Pancreas (tissue), 10 donors: ENCODE data around the gene NRAP. TPM values are rescaled to one million over a fixed set of nuclear protein-coding genes. Genes with fewer than 3 reads are reported as not detected.

Source experiments
- ATAC-seq, 4 donors: fragments of 200-7000 bp; cut with Tn5 transposase; one replicate each; pipeline versions ENCODE4 v1.8.0 to v1.9.1; 2020; ENCODE audit warnings: mild to moderate bottlenecking in 4 of 4, moderate library complexity in 4 of 4
- DNase-seq, 6 donors: peaks; one replicate each; pipeline ENCODE4 v3.0.0-alpha.2; 2020
- FAIRE-seq: peaks from 2 replicates; lab custom pipeline; 2012; peaks lifted over from hg19 to GRCh38; lab: Jason Lieb, UNC
- H3K27ac ChIP-seq, 4 donors: fragments of 200-600 bp; sonication (generic); 1 replicate in 3 of 4; 2 replicates in 1 of 4; pipeline versions ENCODE4 v1.5.0 to v1.8.0; 2020
- H3K27me3 ChIP-seq, 4 donors: fragments of 200-600 bp; one replicate each; pipeline ENCODE4 v1.8.0; 2021
- H3K36me3 ChIP-seq, 3 donors: fragments of 200-600 bp; sonication (generic) in 1 of 3; one replicate each; pipeline versions ENCODE4 v1.5.0 to v1.8.0; 2020 to 2021
- H3K4me1 ChIP-seq, 3 donors: fragments of 200-600 bp; one replicate each; pipeline ENCODE4 v1.8.0; 2021
- H3K4me3 ChIP-seq, 4 donors: fragments of 200-600 bp; sonication (generic) in 2 of 4; one replicate each; pipeline versions ENCODE4 v1.5.0 to v1.8.0; 2020 to 2021
- H3K9me3 ChIP-seq, 4 donors: fragments of 200-600 bp; one replicate each; pipeline ENCODE4 v1.8.0; 2021
- WGBS, 2 donors: extraction: QIAGEN DNeasy Blood & Tissue Kit; methylation state at CpG; one replicate each; pipeline ENCODE4 v1.1.7; 2013; 5-methylcytosine and 5-hydroxymethylcytosine counted together
- intact Hi-C, 3 donors: fragments of 100-400 bp; cut with DNase I; formaldehyde crosslinking; loops; one replicate each; pipeline versions ENCODE4 v1.11.1 to v1.14.2; 2022
- polyA plus RNA-seq, 2 donors: library from polyadenylated mRNA; stranded (reverse); fragments of 200-250 nt; gene quantifications; one replicate each; pipeline ENCODE4 v1.2.3, GENCODE V29; 2013
- total RNA-seq, 6 donors: library from RNA; stranded (reverse); fragmentation: NEBNext Ultra II Directional in 4 of 6; extraction: Animal tissue kit (Norgen Biotek cat#: 25700) in 4 of 6; gene quantifications; one replicate each; pipeline versions ENCODE4 v1.2.1 to v1.2.4, GENCODE V29; 2021 to 2023
- TF ChIP-seq, protein P1 (sequence below), 4 donors: fragments of 200-600 bp; sonication (generic) in 3 of 4; IDR thresholded peaks; one replicate each; pipeline versions ENCODE4 v1.5.0 to v1.8.0; 2021; ENCODE audit warnings: antibody characterized with exemption in 4 of 4
- donor health status: healthy with polysubstance abuse.
- donor health status: DM: no; HTN: no; CAD: no; lungs with moderate emphysema.
- donor health status: DM: no; HTN: no; CAD: no.
- donor health status: control.
- donor health status: control.
- donor health status: Bipolar disorder and iron deficiency.
- donor health status: DM: yes; HTN: yes; CAD: no.
- donor health status: DM: no; HTN: no; CAD: no.
- donor health status: DM: no; HTN: no; CAD: no.
- donor health status: DM: yes; HTN: yes; CAD: no.

NRAP gene
- total and polyA plus RNA-seq, 8 donors, result 0.03 to 0.67 (median 0.04) TPM; not detected in 1

DNA sequence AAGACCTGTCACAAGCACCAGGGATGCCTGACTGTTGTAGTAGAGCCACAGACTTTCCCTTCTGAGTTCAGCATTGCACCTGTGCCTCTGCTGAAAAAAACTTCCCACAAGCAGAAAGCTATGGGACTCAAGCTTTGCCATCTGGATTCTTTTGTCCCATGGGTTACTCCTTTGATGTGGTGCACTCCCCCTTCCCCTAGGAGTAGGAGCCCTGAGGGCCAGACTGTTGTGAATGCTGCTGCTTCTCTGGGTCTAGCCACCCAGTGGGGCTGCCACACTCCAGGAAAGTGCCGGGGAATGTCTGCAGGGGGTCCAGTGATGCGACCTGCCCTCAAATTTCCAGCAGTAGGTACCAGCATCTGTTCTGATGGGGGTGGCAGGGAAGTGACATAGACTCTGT lies 27.5 kb upstream of the NRAP start:
- H3K27ac ChIP-seq, result no peak overlapping the region
- FAIRE-seq (no peak), ATAC-seq (no peak), DNase-seq (no peak)
- 69 to 97% methylated on average over 2 of the region's 2 CpGs for WGBS, 2 donors
- no peaks in the 10 kb centered on the region for H3K4me1 ChIP-seq
- no peaks in the 10 kb centered on the region for H3K27me3 ChIP-seq
- TF ChIP-seq, protein P1, sequence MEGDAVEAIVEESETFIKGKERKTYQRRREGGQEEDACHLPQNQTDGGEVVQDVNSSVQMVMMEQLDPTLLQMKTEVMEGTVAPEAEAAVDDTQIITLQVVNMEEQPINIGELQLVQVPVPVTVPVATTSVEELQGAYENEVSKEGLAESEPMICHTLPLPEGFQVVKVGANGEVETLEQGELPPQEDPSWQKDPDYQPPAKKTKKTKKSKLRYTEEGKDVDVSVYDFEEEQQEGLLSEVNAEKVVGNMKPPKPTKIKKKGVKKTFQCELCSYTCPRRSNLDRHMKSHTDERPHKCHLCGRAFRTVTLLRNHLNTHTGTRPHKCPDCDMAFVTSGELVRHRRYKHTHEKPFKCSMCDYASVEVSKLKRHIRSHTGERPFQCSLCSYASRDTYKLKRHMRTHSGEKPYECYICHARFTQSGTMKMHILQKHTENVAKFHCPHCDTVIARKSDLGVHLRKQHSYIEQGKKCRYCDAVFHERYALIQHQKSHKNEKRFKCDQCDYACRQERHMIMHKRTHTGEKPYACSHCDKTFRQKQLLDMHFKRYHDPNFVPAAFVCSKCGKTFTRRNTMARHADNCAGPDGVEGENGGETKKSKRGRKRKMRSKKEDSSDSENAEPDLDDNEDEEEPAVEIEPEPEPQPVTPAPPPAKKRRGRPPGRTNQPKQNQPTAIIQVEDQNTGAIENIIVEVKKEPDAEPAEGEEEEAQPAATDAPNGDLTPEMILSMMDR (IDR thresholded peaks at IDR 0.05), result no peak
- no peaks in the 10 kb centered on the region for H3K9me3 ChIP-seq
- H3K4me3 ChIP-seq, result no peak overlapping the region
- intact Hi-C loops, result no loop called here
- H3K36me3 ChIP-seq, result no peaks in the 10 kb centered on the region

DNA sequence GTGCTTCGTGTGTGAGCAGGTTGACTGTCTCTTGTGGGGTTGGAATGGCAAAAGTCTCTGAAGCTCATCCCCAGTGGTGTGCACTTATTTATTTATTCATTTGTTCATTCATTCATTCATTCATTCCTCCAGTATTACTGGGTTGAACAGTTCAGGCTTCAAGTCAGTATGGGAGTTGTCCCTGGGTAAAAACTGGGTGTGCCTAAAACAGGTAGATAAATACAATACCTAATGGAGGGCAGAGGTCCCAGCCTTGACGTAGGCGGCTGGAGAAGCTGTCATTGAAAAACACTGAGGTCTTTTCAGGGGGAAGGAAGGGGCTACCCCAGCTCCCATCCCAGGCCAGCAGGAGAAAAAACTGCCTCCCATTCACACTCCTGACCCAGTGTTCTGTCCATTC lies 26.9 kb upstream of the NRAP start:
- H3K4me1 ChIP-seq, result no peaks in the 10 kb centered on the region
- ATAC-seq, result no peak
- no peaks in the 10 kb centered on the region for H3K36me3 ChIP-seq
- intact Hi-C loops, result no loop called here
- no peak overlapping the region for H3K4me3 ChIP-seq
- H3K9me3 ChIP-seq, result no peaks in the 10 kb centered on the region
- TF ChIP-seq, protein P1 (IDR thresholded peaks at IDR 0.05), result no peak
- no peaks in the 10 kb centered on the region for H3K27me3 ChIP-seq
- WGBS, 2 donors, result 65 to 67% methylated on average over 3 of the region's 3 CpGs
- no peak for FAIRE-seq
- no peak overlapping the region for H3K27ac ChIP-seq
- no peak for DNase-seq

DNA sequence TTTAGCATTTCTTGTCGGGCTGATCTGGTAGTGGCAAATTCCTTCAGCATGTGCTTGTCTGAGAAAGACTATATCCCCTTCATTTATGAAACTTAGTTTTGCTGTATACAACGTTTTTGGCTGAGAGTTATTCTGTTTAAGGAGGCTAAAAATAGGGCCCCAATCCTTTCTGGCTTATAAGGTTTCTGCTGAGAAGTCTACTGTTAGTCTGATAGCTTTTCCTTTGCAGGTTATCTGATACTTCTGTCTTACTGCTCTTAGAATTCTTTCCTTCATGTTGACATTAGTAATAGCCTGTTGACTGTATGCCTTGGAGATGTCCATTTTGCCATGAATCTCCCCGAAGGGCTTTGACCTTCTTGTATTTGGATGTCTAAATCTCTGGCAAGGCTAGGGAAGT lies 25.7 kb upstream of the NRAP start:
- DNase-seq, result no peak
- no peak overlapping the region for H3K27ac ChIP-seq
- no peak for ATAC-seq
- intact Hi-C loops, result no loop called here
- no peaks in the 10 kb centered on the region for H3K27me3 ChIP-seq
- H3K4me1 ChIP-seq, result no peaks in the 10 kb centered on the region
- no peak for FAIRE-seq
- 69 to 72% methylated on average over 3 of the region's 3 CpGs for WGBS, 2 donors
- H3K36me3 ChIP-seq, result no peaks in the 10 kb centered on the region
- no peaks in the 10 kb centered on the region for H3K9me3 ChIP-seq
- H3K4me3 ChIP-seq, result no peak overlapping the region
- TF ChIP-seq, protein P1 (IDR thresholded peaks at IDR 0.05), result no peak

DNA sequence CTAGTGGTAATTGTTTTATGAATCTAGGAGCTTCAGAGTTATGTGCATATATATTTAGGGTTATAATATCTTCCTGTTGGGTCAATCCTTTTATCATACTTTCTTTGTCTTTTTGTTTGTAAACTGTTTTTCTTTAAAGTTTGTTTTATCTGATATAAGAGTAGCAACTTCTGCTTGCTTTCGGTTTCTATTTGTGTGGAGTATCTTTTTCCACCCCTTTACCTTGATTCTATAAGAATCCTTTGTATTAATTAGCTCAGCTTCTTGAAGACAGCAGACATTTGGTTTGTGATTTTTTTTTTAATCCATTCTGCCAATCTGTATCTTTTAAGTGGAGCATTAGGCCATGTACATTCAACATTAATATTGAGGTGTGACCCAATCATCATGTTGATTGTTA lies 25.2 kb upstream of the NRAP start:
- intact Hi-C loops, result no loop called here
- H3K9me3 ChIP-seq, result no peaks in the 10 kb centered on the region
- no peak overlapping the region for H3K27ac ChIP-seq
- DNase-seq, result no peak
- H3K4me3 ChIP-seq, result no peak overlapping the region
- H3K4me1 ChIP-seq, result no peaks in the 10 kb centered on the region
- no peak for ATAC-seq
- FAIRE-seq, result no peak
- TF ChIP-seq, protein P1 (IDR thresholded peaks at IDR 0.05), result no peak
- 71 to 83% methylated on average over 1 of the region's 1 CpG for WGBS, 2 donors
- no peaks in the 10 kb centered on the region for H3K36me3 ChIP-seq
- H3K27me3 ChIP-seq, result no peaks in the 10 kb centered on the region

- H3K36me3 ChIP-seq, result no peaks in the 10 kb centered on the region
- TF ChIP-seq, protein P1 (IDR thresholded peaks at IDR 0.05), result no peak
- 95 to 96% methylated on average over 4 of the region's 4 CpGs for WGBS, 2 donors
- no peak overlapping the region for H3K4me3 ChIP-seq
- H3K4me1 ChIP-seq, result no peaks in the 10 kb centered on the region
- DNase-seq (no peak), FAIRE-seq (no peak), ATAC-seq (no peak)
- H3K9me3 ChIP-seq, result no peaks in the 10 kb centered on the region
- H3K27me3 ChIP-seq, result no peaks in the 10 kb centered on the region
- intact Hi-C loops, result no loop called here
- H3K27ac ChIP-seq, result no peak overlapping the region
Measured at GRCh38 chr10:113687037-113687436, 23.2 kb upstream of the NRAP start.
